Measurements from ENCODE around the gene DRAM1. TPM values are rescaled to one million over a fixed set of nuclear protein-coding genes. Genes with fewer than 3 reads are reported as not detected.
"Not testable (repeated sequence)": the region's sequence is repeated elsewhere in the genome, so short reads cannot be mapped to it uniquely, and the experiment has no call there.

Gene DRAM1
- total and polyA plus RNA-seq, 4 experiments from 2014 or later = 0.83 to 2.8 (median 2.5) TPM

GRCh38 chr12:101852998-101853397 lies 24.4 kb upstream of the DRAM1 start:
- no peak overlapping the region for H3K4me3 Mint-ChIP-seq
- no peaks in the 10 kb centered on the region for H3K27me3 Mint-ChIP-seq
- H3K27ac Mint-ChIP-seq = no peak overlapping the region

GRCh38 chr12:101854747-101855146 lies 22.6 kb upstream of the DRAM1 start:
- no peak overlapping the region for H3K4me3 Mint-ChIP-seq
- POLR2A ChIA-PET (ENCODE audit: partially characterized antibody) = no interaction called here
- Histone ChIP-seq H3K4me1 (ENCODE audit: insufficient read depth, low read length) (no peaks in the 10 kb centered on the region), H3K9me3 (ENCODE audit: control insufficient read depth in 1 of 2, low read length in 2 of 2) (no peaks in the 10 kb centered on the region), H3K36me3 (ENCODE audit: insufficient read depth, low read length) (no peaks in the 10 kb centered on the region), H3K27me3 (ENCODE audit: insufficient read depth, low read length) (no peaks in the 10 kb centered on the region), H3K4me3 (ENCODE audit: low read length in 2 of 2) (no peak overlapping the region), H3K27ac (ENCODE audit: low read depth, low read length) (no peak overlapping the region)
- H3K4me1 Mint-ChIP-seq = no peaks in the 10 kb centered on the region
- no peaks in the 10 kb centered on the region for H3K9me3 Mint-ChIP-seq
- H3K27me3 Mint-ChIP-seq = no peaks in the 10 kb centered on the region
- intact Hi-C loops (cut with micrococcal nuclease) = no loop called here
- no peak for DNase-seq
- H3K36me3 Mint-ChIP-seq = no peaks in the 10 kb centered on the region
- H3K27ac Mint-ChIP-seq = no peak overlapping the region
- CTCF ChIA-PET (ENCODE audit: partially characterized antibody) = interaction anchor here (5.6 kb wide), 1 partner anchor 15 kb away, joined by 25 read pairs; no protein-coding TSS in a partner anchor

More at GRCh38 chr12:101852998-101853397, 24.4 kb upstream of the DRAM1 start:
- no peaks in the 10 kb centered on the region for H3K4me1 Mint-ChIP-seq
- Histone ChIP-seq H3K4me3 (ENCODE audit: low read length in 2 of 2) (no peak overlapping the region), H3K27me3 (ENCODE audit: insufficient read depth, low read length) (no peaks in the 10 kb centered on the region), H3K36me3 (ENCODE audit: insufficient read depth, low read length) (no peaks in the 10 kb centered on the region), H3K27ac (ENCODE audit: low read depth, low read length) (no peak overlapping the region), H3K9me3 (ENCODE audit: control insufficient read depth in 1 of 2, low read length in 2 of 2) (no peaks in the 10 kb centered on the region), H3K4me1 (ENCODE audit: insufficient read depth, low read length) (no peaks in the 10 kb centered on the region)
- intact Hi-C loops (cut with micrococcal nuclease) = no loop called here
- no peak for DNase-seq
- H3K36me3 Mint-ChIP-seq = no peaks in the 10 kb centered on the region
- ChIA-PET POLR2A (ENCODE audit: partially characterized antibody) (no interaction called here), CTCF (ENCODE audit: partially characterized antibody) (interaction anchor here (1.3 to 5.6 kb wide), 2 partner anchors 10 to 13 kb away, joined by 6 to 25 read pairs; no protein-coding TSS in a partner anchor)
- H3K9me3 Mint-ChIP-seq = no peaks in the 10 kb centered on the region

- intact Hi-C loops (cut with micrococcal nuclease) = no loop called here
- POLR2A ChIA-PET (ENCODE audit: partially characterized antibody) = no interaction called here
- Histone ChIP-seq H3K27me3 (ENCODE audit: insufficient read depth, low read length) (no peaks in the 10 kb centered on the region), H3K9me3 (ENCODE audit: control insufficient read depth in 1 of 2, low read length in 2 of 2) (no peaks in the 10 kb centered on the region), H3K4me1 (ENCODE audit: insufficient read depth, low read length) (no peaks in the 10 kb centered on the region), H3K4me3 (ENCODE audit: low read length in 2 of 2) (no peak overlapping the region), H3K27ac (ENCODE audit: low read depth, low read length) (no peak overlapping the region), H3K36me3 (ENCODE audit: insufficient read depth, low read length) (no peaks in the 10 kb centered on the region)
- Mint-ChIP-seq H3K27ac (no peak overlapping the region), H3K4me1 (no peaks in the 10 kb centered on the region), H3K36me3 (no peaks in the 10 kb centered on the region), H3K9me3 (no peaks in the 10 kb centered on the region), H3K4me3 (no peak overlapping the region), H3K27me3 (no peaks in the 10 kb centered on the region)
- no peak for DNase-seq
- CTCF ChIA-PET (ENCODE audit: partially characterized antibody) = interaction anchor here (5.6 kb wide), 1 partner anchor 16 kb away, joined by 25 read pairs; no protein-coding TSS in a partner anchor
Measured at GRCh38 chr12:101855364-101855884, 22.0 kb upstream of the DRAM1 start.

- CTCF ChIA-PET (ENCODE audit: partially characterized antibody) = interaction anchor here (5.6 kb wide), 1 partner anchor 16 kb away, joined by 25 read pairs; no protein-coding TSS in a partner anchor
Measured at GRCh38 chr12:101855976-101856375, 21.4 kb upstream of the DRAM1 start.

GRCh38 chr12:101856614-101857013 lies 20.8 kb upstream of the DRAM1 start:
- H3K4me1 ChIP-seq (ENCODE audit: insufficient read depth, low read length); H3K36me3 ChIP-seq (ENCODE audit: insufficient read depth, low read length); POLR2A ChIA-PET (ENCODE audit: partially characterized antibody); H3K4me3 Mint-ChIP-seq; DNase-seq; H3K36me3 Mint-ChIP-seq; H3K27ac Mint-ChIP-seq; H3K4me1 Mint-ChIP-seq; H3K27me3 Mint-ChIP-seq; intact Hi-C loops (cut with micrococcal nuclease); H3K4me3 ChIP-seq (ENCODE audit: low read length in 2 of 2); H3K9me3 ChIP-seq (ENCODE audit: control insufficient read depth in 1 of 2, low read length in 2 of 2); H3K27ac ChIP-seq (ENCODE audit: low read depth, low read length); H3K9me3 Mint-ChIP-seq; H3K27me3 ChIP-seq (ENCODE audit: insufficient read depth, low read length): not testable (repeated sequence)
- CTCF ChIA-PET (ENCODE audit: partially characterized antibody) = interaction anchor here (5.6 kb wide), 1 partner anchor 17 kb away, joined by 25 read pairs; no protein-coding TSS in a partner anchor

More at GRCh38 chr12:101855976-101856375, 21.4 kb upstream of the DRAM1 start:
- H3K27me3 Mint-ChIP-seq = no peaks in the 10 kb centered on the region
- Histone ChIP-seq H3K27ac (ENCODE audit: low read depth, low read length) (no peak overlapping the region), H3K4me3 (ENCODE audit: low read length in 2 of 2) (no peak overlapping the region), H3K4me1 (ENCODE audit: insufficient read depth, low read length) (no peaks in the 10 kb centered on the region), H3K27me3 (ENCODE audit: insufficient read depth, low read length) (no peaks in the 10 kb centered on the region), H3K36me3 (ENCODE audit: insufficient read depth, low read length) (no peaks in the 10 kb centered on the region), H3K9me3 (ENCODE audit: control insufficient read depth in 1 of 2, low read length in 2 of 2) (no peaks in the 10 kb centered on the region)
- intact Hi-C loops (cut with micrococcal nuclease) = no loop called here
- H3K36me3 Mint-ChIP-seq = no peaks in the 10 kb centered on the region
- H3K27ac Mint-ChIP-seq = no peak overlapping the region
- no peaks in the 10 kb centered on the region for H3K9me3 Mint-ChIP-seq
- H3K4me3 Mint-ChIP-seq = no peak overlapping the region
- POLR2A ChIA-PET (ENCODE audit: partially characterized antibody) = no interaction called here
- H3K4me1 Mint-ChIP-seq = no peaks in the 10 kb centered on the region
- DNase-seq = no peak

- Mint-ChIP-seq H3K4me3 (no peak overlapping the region), H3K27me3 (no peaks in the 10 kb centered on the region), H3K9me3 (no peaks in the 10 kb centered on the region), H3K4me1 (no peaks in the 10 kb centered on the region), H3K27ac (no peak overlapping the region), H3K36me3 (no peaks in the 10 kb centered on the region)
- intact Hi-C loops (cut with micrococcal nuclease) = no loop called here
- Histone ChIP-seq H3K9me3 (ENCODE audit: control insufficient read depth in 1 of 2, low read length in 2 of 2) (no peaks in the 10 kb centered on the region), H3K36me3 (ENCODE audit: insufficient read depth, low read length) (no peaks in the 10 kb centered on the region), H3K27ac (ENCODE audit: low read depth, low read length) (no peak overlapping the region), H3K27me3 (ENCODE audit: insufficient read depth, low read length) (no peaks in the 10 kb centered on the region), H3K4me1 (ENCODE audit: insufficient read depth, low read length) (no peaks in the 10 kb centered on the region), H3K4me3 (ENCODE audit: low read length in 2 of 2) (no peak overlapping the region)
- DNase-seq = no peak
- POLR2A ChIA-PET (ENCODE audit: partially characterized antibody) = no interaction called here
- CTCF ChIA-PET (ENCODE audit: partially characterized antibody) = no interaction called here
Measured at GRCh38 chr12:101857043-101857558, 20.3 kb upstream of the DRAM1 start.

- POLR2A ChIA-PET (ENCODE audit: partially characterized antibody) = no interaction called here
- DNase-seq = no peak
- intact Hi-C loops (cut with micrococcal nuclease) = no loop called here
- H3K27me3 Mint-ChIP-seq = no peaks in the 10 kb centered on the region
- H3K27ac ChIP-seq (ENCODE audit: low read depth, low read length) = no peak overlapping the region
- H3K36me3 ChIP-seq (ENCODE audit: insufficient read depth, low read length) = no peaks in the 10 kb centered on the region
- no peaks in the 10 kb centered on the region for H3K4me1 Mint-ChIP-seq
- CTCF ChIA-PET (ENCODE audit: partially characterized antibody) = no interaction called here
- H3K27ac Mint-ChIP-seq = no peak overlapping the region
- no peaks in the 10 kb centered on the region for H3K27me3 ChIP-seq (ENCODE audit: insufficient read depth, low read length)
- no peaks in the 10 kb centered on the region for H3K4me1 ChIP-seq (ENCODE audit: insufficient read depth, low read length)
- no peaks in the 10 kb centered on the region for H3K9me3 Mint-ChIP-seq
- H3K36me3 Mint-ChIP-seq = no peaks in the 10 kb centered on the region
- H3K4me3 ChIP-seq (ENCODE audit: low read length in 2 of 2) = no peak overlapping the region
- H3K4me3 Mint-ChIP-seq = no peak overlapping the region
- H3K9me3 ChIP-seq (ENCODE audit: control insufficient read depth in 1 of 2, low read length in 2 of 2) = no peaks in the 10 kb centered on the region
Measured at GRCh38 chr12:101858361-101858760, 19.0 kb upstream of the DRAM1 start.

Measured in CD4-positive, alpha-beta memory T cell (primary cell).